GM18868 (cell line): ENCODE results near the gene GCNA.
"Not testable (repeated sequence)": the region's sequence is repeated elsewhere in the genome, so short reads cannot be mapped to it uniquely, and the experiment has no call there.

Experiments used
- ATAC-seq: cut with Tn5 transposase; IDR thresholded peaks from one replicate; pipeline ENCODE4 v1.9.1; 2021; ENCODE audit warnings: mild to moderate bottlenecking, moderate library complexity; ENCODE audit not compliant: unreplicated experiment

The GCNA gene

DNA sequence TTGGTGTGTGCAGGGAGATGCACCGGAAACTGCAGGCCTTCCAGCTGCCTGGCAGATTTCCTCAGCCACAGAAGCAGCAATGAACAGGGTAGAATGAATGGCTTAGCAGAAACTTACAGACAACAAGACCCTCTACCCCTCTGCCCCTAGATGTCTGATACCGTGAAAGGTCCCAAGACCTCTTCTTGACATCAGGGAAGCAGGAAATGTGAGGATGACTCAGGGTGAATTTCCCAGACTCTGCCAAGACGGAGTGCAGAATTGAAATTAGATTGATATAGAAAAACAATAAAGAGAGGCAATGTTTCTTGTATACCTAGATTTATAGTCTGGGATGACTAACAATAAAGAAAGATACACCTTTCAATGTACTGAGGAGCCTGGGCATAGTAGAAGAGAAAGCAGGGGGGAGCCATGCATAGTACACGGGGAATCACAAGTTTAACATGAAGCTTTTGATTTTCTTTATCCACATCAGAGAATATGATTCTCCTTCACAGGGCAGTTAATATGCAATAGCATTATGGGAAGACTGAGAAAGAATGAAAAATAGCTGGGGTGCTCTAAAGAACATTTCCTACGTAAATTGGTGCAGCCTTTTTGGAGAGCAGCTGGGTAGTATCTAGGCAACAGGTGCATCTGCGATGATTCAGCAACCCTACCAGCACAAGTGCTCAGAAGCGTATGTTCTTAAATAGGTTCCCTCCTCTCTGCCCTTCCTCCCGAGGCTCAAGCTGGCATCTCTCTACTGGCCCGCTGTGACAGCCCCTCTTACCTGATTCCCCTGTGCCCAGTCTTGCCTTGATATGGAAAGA lies 58.4 kb downstream of the GCNA start:
- ATAC-seq: peak; percentile 57

DNA sequence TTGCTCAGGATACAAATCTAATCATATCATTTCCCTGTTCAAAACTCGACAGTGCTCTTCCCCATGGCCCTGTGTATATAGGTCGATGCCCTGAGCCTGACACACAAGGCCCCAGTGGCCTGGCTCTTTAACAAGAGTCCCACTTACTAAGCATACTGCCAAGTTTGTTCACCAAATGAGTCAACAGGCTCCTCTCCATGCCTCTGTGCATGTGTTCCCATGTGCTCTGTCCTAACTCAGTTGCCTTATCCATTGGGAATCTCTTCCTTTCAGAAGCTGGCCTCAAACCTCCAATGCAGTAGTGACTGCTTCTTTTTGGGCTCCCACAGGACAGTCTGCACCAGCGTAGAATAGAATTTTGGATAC lies 59.0 kb downstream of the GCNA start:
- ATAC-seq: peak; percentile 33

DNA sequence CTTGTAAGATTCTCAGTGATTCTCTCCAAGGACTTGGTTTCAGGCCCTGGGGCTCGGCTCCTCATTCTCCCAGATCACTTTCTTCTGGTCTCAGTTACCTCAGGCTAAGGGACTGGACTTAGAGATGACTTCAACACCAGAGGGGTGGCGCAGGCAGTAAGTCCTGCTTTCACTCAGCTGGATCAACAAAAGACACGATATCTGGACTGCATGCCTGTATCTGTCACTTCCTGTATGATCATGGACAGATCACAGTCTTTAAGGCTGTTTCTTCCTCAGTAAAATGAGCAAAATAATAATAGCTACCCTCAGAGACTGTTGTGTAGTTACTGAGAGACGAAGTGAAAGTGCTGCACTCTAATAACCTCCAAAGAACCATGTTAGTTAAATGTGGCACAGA lies 59.6 kb downstream of the GCNA start:
- peak; percentile 72 for ATAC-seq

DNA sequence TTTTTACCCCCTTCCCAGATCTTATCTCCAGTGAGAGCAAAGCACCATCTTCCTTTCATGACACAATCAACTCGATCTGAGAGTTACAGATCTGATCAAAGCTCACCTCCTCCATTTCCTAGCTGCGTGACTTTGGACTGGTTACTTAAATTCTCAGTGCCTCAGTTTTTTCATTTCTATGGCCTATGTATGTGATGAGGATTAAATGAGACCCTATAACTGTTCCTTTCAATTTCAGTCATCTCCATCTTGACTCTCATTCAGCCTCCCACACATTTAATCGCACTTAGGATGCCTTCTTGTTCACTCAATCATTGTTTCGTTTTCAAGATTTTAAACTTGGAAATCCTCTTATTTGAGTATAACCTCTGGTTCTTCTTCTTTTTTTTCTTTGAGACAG lies 60.2 kb downstream of the GCNA start:
- no peak for ATAC-seq

DNA sequence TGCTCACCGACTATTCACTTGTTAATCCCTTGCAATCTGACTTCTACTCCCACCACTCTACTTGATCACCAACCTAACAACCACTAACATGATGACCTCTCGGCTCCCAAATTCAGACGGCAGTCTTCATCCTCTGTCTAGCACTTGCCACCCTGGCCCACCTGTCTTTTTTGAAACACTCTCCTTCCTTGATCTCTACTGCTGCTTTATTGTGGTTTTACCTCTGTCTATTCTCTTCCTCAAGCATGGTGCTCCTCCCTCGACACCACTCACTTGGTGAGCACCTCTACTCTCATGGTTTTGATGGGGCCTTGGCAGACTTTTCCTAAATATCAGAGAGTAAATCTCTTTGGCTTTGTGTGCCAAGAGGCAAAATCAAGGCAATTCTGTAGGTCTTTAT lies 61.8 kb downstream of the GCNA start:
- ATAC-seq: no peak

DNA sequence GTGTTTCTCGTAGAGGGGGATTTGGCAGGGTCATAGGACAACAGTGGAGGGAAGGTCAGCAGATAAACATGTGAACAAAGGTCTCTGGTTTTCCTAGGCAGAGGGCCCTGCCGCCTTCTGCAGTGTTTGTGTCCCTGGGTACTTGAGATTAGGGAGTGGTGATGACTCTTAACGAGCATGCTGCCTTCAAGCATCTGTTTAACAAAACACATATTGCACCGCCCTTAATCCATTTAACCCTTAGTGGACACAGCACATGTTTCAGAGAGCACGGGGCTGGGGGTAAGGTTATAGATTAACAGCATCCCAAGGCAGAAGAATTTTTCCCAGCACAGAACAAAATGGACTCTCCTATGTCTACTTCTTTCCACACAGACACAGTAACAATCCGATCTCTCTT lies 66.2 kb downstream of the GCNA start:
- not testable (repeated sequence) for ATAC-seq

DNA sequence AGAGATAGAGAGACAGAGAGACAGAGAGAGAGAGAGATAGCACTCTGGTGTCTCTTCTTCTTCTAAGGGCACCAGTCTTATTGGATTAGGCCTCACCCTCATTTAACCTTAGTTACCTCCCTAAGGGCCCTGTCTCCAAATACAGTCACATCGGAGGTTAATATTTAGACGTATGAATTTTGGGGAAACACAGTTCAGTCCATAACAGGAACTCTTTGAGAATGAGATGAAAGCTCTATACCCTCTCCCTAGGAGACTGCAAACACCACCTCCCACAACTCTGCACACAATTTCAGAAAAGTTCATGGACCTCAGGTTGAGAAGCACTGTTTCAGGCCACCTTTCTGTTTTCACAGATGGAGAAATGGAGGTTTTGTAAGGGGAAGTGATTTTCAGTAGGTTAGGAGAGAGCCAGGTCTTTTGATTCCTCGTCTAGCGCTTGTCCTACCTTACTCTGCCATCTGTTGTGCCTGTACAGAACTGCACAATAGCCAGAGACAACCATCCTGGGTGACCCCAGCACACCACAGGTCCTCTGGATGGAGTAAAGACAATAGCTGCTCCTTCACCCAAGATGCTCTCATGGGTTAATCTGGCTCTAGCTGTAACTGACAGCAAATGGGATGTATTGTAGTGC lies 72.2 kb downstream of the GCNA start:
- peak; percentile 76 for ATAC-seq

DNA sequence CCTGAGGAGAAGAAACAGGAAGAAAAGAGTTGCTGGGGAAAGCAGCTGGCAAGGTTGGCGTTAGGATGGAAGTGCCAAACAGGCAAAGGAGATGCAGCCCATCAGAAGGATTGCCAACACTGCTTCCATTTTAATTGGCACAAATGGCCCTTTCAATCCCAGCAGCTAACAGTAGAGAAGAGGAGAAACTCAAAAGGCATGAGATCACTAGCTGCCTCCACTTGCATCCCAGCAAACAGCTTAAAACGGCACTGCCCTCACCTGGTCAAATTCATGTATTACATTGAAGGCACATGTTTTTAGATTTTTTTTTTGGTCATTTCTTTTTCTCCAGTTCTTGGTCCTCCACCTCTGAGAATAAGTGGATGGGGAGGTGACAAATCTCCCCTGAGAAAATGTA lies 74.2 kb downstream of the GCNA start:
- ATAC-seq: no peak

DNA sequence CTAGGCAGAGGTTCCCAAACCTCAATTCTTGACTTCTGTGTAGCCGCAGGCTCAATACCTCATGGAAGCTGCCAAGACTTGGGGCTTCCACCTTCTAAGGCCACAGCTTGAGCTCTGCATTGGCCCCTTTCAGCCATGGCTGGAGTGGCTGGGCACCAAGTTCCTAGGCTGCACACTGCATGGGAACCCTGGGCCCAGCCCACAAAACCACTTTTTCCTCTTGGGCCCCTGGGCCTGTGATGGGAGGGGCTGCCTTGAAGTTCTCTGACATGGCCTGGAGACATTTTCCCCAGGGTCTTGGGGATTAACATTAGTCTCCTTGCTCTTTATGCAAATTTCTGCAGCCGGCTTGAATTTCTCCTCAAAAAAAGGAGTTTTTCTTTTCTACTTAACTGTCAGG lies 75.1 kb downstream of the GCNA start:
- no peak for ATAC-seq

DNA sequence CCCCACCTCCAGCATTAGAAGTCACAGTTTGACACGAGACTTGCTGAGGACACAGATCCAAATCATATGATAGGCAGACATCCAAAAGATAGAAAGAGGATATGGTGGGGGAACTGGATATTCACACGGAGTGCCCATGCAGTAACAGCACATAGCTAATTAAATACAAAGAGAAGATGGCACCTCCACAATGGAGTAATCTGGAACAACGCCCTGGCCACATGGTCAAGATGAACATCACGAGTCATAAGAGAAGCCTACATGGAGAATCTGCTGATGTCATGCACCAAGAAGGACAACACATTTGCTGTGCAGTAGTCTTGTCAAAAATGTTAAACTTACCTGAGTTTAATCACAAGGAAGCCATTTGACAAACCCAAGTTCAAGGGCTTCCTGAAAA lies 79.0 kb downstream of the GCNA start:
- ATAC-seq: no peak

DNA sequence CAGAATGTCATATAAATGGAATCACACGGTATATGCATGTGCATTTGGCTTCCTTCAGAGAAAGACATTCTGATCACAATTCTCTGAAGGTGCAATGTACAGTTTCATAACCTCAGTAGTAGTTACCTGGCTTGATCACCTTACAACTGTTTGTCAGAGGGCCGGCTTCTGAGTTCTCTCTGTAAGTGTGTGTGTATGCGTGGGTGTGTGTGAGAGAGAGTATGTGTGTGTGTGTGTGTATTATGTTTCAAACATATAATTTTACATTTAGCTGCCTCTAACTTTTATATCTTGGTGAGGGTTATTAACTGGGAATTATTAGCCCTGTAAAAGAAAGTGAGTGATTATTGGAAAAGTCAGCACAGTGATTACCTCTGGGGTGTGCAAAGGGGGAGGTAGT lies 81.1 kb downstream of the GCNA start:
- no peak for ATAC-seq

DNA sequence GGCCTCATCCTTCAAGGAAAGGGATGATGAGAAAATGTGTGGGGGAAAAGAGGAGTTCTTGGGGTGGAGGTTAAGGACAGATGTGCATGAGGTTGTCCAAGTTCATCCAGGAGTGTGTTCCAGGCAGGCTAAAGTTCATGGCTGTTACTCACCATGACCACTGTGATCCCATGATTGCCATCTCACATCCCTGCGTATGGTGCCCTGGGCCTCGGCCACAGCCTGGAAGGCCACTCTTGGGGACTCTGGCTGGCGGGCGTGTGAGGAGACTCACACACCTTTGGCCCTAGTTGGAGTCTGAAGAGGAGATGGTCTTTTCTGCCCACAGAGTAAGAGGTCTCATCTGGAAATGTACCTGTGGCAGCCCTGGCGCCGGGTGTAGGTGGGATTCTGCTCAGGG lies 81.7 kb downstream of the GCNA start:
- no peak for ATAC-seq

DNA sequence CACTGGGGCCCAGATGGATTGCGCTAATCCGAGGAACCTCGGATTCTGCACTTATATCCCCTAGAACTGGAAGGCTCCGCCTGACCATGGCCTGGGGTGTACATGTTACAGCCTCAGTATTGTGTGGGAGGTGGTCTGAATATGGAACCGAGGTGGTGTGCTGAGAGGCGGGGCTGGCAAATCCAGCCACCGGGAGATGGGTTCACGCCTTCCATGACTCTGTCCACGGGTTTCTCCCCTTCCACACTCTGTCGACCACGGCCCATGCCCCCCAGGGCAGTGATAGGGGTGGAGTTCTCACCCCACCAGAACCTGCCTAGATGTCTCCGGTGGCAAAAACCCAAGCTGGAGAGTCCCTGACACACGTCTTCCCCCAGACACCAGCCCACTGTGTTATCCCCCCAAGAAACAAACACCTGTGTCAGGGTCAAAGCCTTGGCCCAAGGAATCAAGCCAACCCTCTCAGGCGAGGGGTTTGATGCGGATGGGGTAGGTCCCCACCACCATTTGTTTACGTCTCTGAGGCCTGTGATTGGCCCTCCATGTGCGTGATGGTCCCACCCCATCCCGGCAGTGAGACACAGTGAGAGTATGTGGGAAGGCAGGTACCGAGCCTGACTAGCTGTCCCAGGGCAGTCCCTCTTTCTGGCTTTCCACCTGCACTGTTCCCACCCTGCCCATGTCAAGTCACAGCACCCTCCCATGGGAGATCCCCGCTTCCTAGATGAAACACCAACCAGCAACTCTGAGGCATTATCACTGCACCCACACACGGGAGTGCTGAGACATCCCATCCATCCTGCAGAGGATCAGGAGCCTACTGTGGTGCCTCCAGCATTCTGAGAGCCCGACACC lies 82.6 kb downstream of the GCNA start:
- no peak for ATAC-seq

DNA sequence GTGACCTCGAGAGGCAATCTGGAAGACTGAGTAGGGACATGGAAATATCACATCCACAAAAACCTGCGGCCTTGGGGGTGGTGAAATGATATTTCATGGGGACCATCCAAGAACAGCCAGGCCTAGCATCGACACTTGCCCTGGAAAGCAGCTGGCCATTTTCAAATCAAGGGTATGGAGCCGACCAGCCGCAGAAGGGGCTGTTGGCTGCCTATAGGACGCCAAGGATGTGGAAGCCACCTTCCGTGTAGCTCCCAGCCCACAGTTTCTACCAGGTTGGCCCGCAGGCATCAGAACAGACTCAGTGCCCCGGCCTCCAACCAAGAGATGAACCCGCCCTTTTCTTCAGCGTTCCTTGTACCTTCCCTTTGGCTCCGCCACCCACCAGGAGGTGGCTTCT lies 83.7 kb downstream of the GCNA start:
- no peak for ATAC-seq

DNA sequence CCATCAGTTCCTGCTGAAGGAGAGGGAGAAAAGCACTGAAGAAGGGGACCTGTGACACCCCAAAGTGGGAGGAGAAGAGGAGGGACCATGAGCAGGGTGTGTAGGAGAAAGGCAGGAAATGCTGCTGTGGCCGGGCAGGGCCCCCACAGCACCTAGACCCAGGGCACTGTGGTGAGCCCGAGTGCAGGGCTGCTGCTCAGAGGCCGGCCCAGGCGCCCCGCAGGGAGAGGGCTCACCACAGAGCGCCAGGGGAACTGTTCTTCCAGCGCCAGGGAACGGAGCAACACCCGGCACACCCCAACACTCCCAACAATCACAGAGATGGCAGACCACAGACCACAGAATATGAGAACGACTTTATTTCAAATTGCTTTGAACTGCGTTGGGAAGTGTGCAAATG lies 84.4 kb downstream of the GCNA start:
- not testable (repeated sequence) for ATAC-seq
